ENCODE measurements around the gene SWSAP1. TPM values are rescaled to one million over a fixed set of nuclear protein-coding genes. Genes with fewer than 3 reads are reported as not detected.
"Not testable (repeated sequence)": the region's sequence is repeated elsewhere in the genome, so short reads cannot be mapped to it uniquely, and the experiment has no call there.

SWSAP1 gene
- total RNA-seq, 2 donors from 2014 or later = 2.2 to 2.8 TPM

- Histone ChIP-seq H3K27me3 (ENCODE audit: control insufficient read depth, insufficient read depth, low read length, poor library complexity, severe bottlenecking) (no peaks in the 10 kb centered on the region), H3K9ac (ENCODE audit: extremely low read depth, low read length, poor library complexity, severe bottlenecking) (no peak overlapping the region), H3K27ac (ENCODE audit: low read depth, low read length) (no peak overlapping the region), H3K36me3 (ENCODE audit: control insufficient read depth, insufficient read depth, low read length) (no peaks in the 10 kb centered on the region), H3K4me1 (ENCODE audit: control insufficient read depth, insufficient read depth, low read length) (peaks cover 3% of the 10 kb centered on the region), H3K9me3 (ENCODE audit: control insufficient read depth, low read length) (no peaks in the 10 kb centered on the region), H3K4me3 (ENCODE audit: low read length) (no peak overlapping the region)
- Mint-ChIP-seq H3K27ac (no peak overlapping the region), H3K27me3 (ENCODE audit: insufficient read depth) (peaks cover 17% of the 10 kb centered on the region), H3K4me1 (peaks cover 12% of the 10 kb centered on the region), H3K9me3 (peaks cover 11% of the 10 kb centered on the region), H3K36me3 (ENCODE audit: low read depth) (peaks cover 1% of the 10 kb centered on the region), H3K4me3 (peak overlapping the region; percentile 88)
- no peak for TF ChIP-seq CTCF (conservative IDR thresholded peaks at IDR 0.05)
- no peak for DNase-seq
- 84 to 86% methylated on average over 7 of the region's 7 CpGs for WGBS, 2 experiments (ENCODE audit: insufficient coverage in 1 of 2, insufficient read length in 1 of 2)
Measured at GRCh38 chr19:11347546-11348039, 26.9 kb upstream of the SWSAP1 start.

DNA sequence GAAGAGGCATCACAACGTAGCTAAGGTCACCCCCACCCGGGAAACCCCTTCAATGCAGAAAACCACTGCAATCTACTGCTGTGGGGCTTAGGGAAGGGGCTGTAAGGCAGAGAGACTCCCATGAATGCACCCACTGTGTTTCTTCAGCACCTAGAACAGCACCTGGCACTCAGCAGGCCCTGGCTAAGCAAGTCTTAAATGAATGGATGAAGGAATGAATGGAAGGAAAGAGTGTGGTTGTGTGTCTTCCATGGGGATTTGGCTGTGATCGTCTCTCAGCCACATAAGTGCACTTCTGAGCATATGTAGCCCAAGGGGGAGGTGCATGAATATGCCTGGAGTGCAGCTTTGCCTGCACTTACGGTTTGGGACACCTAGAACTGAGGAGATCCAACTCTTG, 25.3 kb upstream of the SWSAP1 start:
- Mint-ChIP-seq H3K9me3 (peaks cover 11% of the 10 kb centered on the region), H3K36me3 (ENCODE audit: low read depth) (no peaks in the 10 kb centered on the region), H3K4me1 (peaks cover 12% of the 10 kb centered on the region), H3K27ac (no peak overlapping the region), H3K27me3 (ENCODE audit: insufficient read depth) (peaks cover 24% of the 10 kb centered on the region), H3K4me3 (no peak overlapping the region)
- H3K4me1 ChIP-seq (ENCODE audit: control insufficient read depth, insufficient read depth, low read length) = peaks cover 3% of the 10 kb centered on the region
- 85 to 91% methylated on average over 3 to 4 of the region's 4 CpGs for WGBS, 2 experiments (ENCODE audit: insufficient coverage in 1 of 2, insufficient read length in 1 of 2)
- H3K27ac ChIP-seq (ENCODE audit: low read depth, low read length) = no peak overlapping the region
- no peak overlapping the region for H3K9ac ChIP-seq (ENCODE audit: extremely low read depth, low read length, poor library complexity, severe bottlenecking)
- no peaks in the 10 kb centered on the region for H3K36me3 ChIP-seq (ENCODE audit: control insufficient read depth, insufficient read depth, low read length)
- DNase-seq = no peak
- H3K27me3 ChIP-seq (ENCODE audit: control insufficient read depth, insufficient read depth, low read length, poor library complexity, severe bottlenecking) = no peaks in the 10 kb centered on the region
- no peak for TF ChIP-seq CTCF (conservative IDR thresholded peaks at IDR 0.05)
- no peaks in the 10 kb centered on the region for H3K9me3 ChIP-seq (ENCODE audit: control insufficient read depth, low read length)
- H3K4me3 ChIP-seq (ENCODE audit: low read length) = no peak overlapping the region

- not testable (repeated sequence) for H3K9me3 ChIP-seq (ENCODE audit: control insufficient read depth, low read length); H3K27ac ChIP-seq (ENCODE audit: low read depth, low read length); DNase-seq; H3K4me3 Mint-ChIP-seq; H3K27ac Mint-ChIP-seq; H3K4me3 ChIP-seq (ENCODE audit: low read length); H3K9ac ChIP-seq (ENCODE audit: extremely low read depth, low read length, poor library complexity, severe bottlenecking); H3K9me3 Mint-ChIP-seq; H3K27me3 ChIP-seq (ENCODE audit: control insufficient read depth, insufficient read depth, low read length, poor library complexity, severe bottlenecking); H3K4me1 ChIP-seq (ENCODE audit: control insufficient read depth, insufficient read depth, low read length); H3K4me1 Mint-ChIP-seq; H3K36me3 Mint-ChIP-seq (ENCODE audit: low read depth); H3K36me3 ChIP-seq (ENCODE audit: control insufficient read depth, insufficient read depth, low read length)
- WGBS, 2 experiments (ENCODE audit: insufficient coverage in 1 of 2, insufficient read length in 1 of 2) = 89 to 98% methylated on average over 4 of the region's 4 CpGs
- peaks cover 57% of the 10 kb centered on the region for H3K27me3 Mint-ChIP-seq (ENCODE audit: insufficient read depth)
Measured at GRCh38 chr19:11354102-11354501, 20.4 kb upstream of the SWSAP1 start.
